Right cardiac atrium (tissue), 5 donors: ENCODE results near the gene AAMDC. TPM values are rescaled to one million over a fixed set of nuclear protein-coding genes. Genes with fewer than 3 reads are reported as not detected.
A peak's percentile ranks its signal among the peaks of the same experiment; 100 is the strongest.

ENCODE experiments used
- ATAC-seq, 2 donors: fragments of 200-7000 bp; cut with Tn5 transposase; one replicate each; pipeline versions ENCODE4 v1.8.0 to v1.9.1; 2020; ENCODE audit warnings: moderate library complexity in 2 of 2, mild to moderate bottlenecking in 1 of 2
- DNase-seq, 3 donors: peaks; one replicate each; pipeline ENCODE4 v3.0.0-alpha.2; 2020
- H3K27ac ChIP-seq: one replicate; pipeline ENCODE4 v1.5.1; 2013; ENCODE audit warnings: mild to moderate bottlenecking, low read length, control low read depth, moderate library complexity
- H3K27me3 ChIP-seq: one replicate; pipeline ENCODE4 v1.6.1; 2013; ENCODE audit not compliant: control insufficient read depth, insufficient read depth
- H3K4me1 ChIP-seq: one replicate; pipeline ENCODE4 v1.6.1; 2013; ENCODE audit warnings: low read length; ENCODE audit not compliant: control insufficient read depth, insufficient read depth
- H3K4me3 ChIP-seq: one replicate; pipeline ENCODE4 v1.5.1; 2013; ENCODE audit warnings: low read length, control low read depth
- H3K9me3 ChIP-seq: one replicate; pipeline ENCODE4 v1.6.1; 2013; ENCODE audit warnings: low read length; ENCODE audit not compliant: control insufficient read depth
- WGBS: extraction: QIAGEN DNeasy Blood & Tissue Kit; methylation state at CpG from one replicate; pipeline ENCODE4 v1.1.7; 2013; 5-methylcytosine and 5-hydroxymethylcytosine counted together
- intact Hi-C, 4 donors: fragments of 100-400 bp; cut with DNase I; formaldehyde crosslinking; loops; one replicate each; pipeline versions ENCODE4 v1.11.0 to v1.14.0; 2022 to 2023
- long read RNA-seq, 4 donors: library from polyadenylated mRNA; unstranded; transcript quantifications; one replicate each; pipeline ENCODE4 v2.0.0, GENCODE V29; 2020 to 2021
- polyA plus RNA-seq: library from polyadenylated mRNA; stranded (reverse); fragments of 200-250 nt; gene quantifications from one replicate; pipeline ENCODE4 v1.2.3, GENCODE V29; 2013
- total RNA-seq, 4 donors: library from RNA; stranded (reverse); fragmentation: NEBNext Ultra II Directional; extraction: Animal tissue kit (Norgen Biotek cat#: 25700); gene quantifications; one replicate each; pipeline ENCODE4 v1.2.1, GENCODE V29; 2021
- donor health status: healthy with polysubstance abuse.
- donor health status: DM: no; HTN: yes; CAD: no.
- donor health status: DM: no; HTN: no; CAD: no.
- donor health status: DM: no; HTN: yes; CAD: no; lungs with severe emphysema.
- donor health status: DM: yes; HTN: yes; CAD: no.

Gene AAMDC
- total RNA-seq (100 to 1,000 TPM in 1 of 4 donors, 10 to 100 TPM in 3; 67.4 to 114 (median 86.7) TPM), polyA plus RNA-seq (237 TPM)
- long read RNA-seq, donor 1, transcript AAMDC-202 (4 exons, 531 nt) = major isoform, 23 of 38 reads
- long read RNA-seq, donor 1, partial matches to known transcripts = 2 of 38 reads
- long read RNA-seq, donor 1, other reads (novel, unspliced or antisense) = 10 of 38 reads
- long read RNA-seq, donor 2, transcript AAMDC-206 (5 exons, 579 nt) = minor isoform, 5 of 35 reads
- long read RNA-seq, donor 2, transcript AAMDC-202 (4 exons, 531 nt) = major isoform, 19 of 35 reads
- long read RNA-seq, donor 2, partial matches to known transcripts = 2 of 35 reads
- long read RNA-seq, donor 2, other reads (novel, unspliced or antisense) = 9 of 35 reads
- long read RNA-seq, donor 3, transcript AAMDC-202 (4 exons, 531 nt) = major isoform, 6 of 14 reads
- long read RNA-seq, donor 3, partial matches to known transcripts = 0 of 14 reads
- long read RNA-seq, donor 3, other reads (novel, unspliced or antisense) = 7 of 14 reads
- long read RNA-seq, donor 4, transcript AAMDC-202 (4 exons, 531 nt) = major isoform, 13 of 22 reads
- long read RNA-seq, donor 4, partial matches to known transcripts = 1 of 22 reads
- long read RNA-seq, donor 4, other reads (novel, unspliced or antisense) = 4 of 22 reads

DNA sequence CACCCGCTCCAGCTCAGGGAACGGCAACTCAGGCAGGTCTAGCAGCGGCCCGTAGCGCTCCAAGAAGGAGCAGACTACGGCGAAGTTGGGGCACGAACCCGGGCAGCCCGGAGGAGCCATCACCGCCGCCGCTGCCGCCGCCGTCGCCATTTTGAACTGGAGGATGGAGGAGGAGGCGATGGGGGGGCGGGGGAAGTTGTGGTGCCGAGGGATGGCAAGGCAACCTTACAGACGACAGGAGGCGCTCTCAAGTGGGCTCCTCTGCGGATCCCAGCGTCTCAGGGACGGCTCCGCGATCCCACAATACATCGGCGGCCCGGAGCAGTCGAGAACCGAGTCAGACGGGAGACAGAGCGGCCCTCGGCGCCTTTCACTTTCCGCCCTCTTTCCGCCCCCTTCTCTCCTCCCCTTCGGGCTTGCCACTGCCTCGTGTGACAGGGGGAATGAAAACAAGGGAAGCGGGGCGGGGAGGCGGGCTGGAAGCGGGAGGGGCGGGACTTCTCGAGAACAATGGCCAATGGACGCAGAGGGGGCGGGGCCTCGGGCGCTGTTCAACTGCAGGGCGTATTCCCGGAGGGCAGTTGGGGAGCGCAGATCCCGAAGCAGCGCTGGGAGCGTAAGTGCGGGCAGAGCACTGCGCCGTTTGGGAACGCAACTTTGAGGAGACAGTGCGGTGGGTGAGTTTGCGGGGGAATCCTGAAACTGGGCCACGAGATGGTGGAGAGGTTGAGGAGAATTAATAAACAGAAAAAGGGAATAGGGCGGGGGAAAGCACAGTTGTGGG is at the start of gene AAMDC, which contains the start of gene RSF1:
AAMDC (plus strand) TSS at position 580 of the 784 bp plus-strand sequence. CDS start 21,353 bp downstream, outside the sequence.
RSF1 (minus strand) TSS at position 158 of the 784 bp plus-strand sequence; CDS start at position 150, 8 bp downstream.
- H3K4me1 ChIP-seq = no peaks in the 10 kb centered on the region
- ATAC-seq (peak; percentile 96 to 97), DNase-seq (peak; percentile 99 to 100 (median 99))
- intact Hi-C loops = loop anchor here in 1 of 4 donors (10.0 kb wide), 1 partner anchor 174 kb away; the partner anchor contains the start of gene INTS4
- H3K4me3 ChIP-seq = peak within 1 kb of the TSS; percentile 89
- WGBS = under 1% methylated on average over 64 of the region's 64 CpGs
- no peaks in the 10 kb centered on the region for H3K9me3 ChIP-seq
- no peaks in the 10 kb centered on the region for H3K27me3 ChIP-seq
- H3K27ac ChIP-seq = peak within 1 kb of the TSS; percentile 78

DNA sequence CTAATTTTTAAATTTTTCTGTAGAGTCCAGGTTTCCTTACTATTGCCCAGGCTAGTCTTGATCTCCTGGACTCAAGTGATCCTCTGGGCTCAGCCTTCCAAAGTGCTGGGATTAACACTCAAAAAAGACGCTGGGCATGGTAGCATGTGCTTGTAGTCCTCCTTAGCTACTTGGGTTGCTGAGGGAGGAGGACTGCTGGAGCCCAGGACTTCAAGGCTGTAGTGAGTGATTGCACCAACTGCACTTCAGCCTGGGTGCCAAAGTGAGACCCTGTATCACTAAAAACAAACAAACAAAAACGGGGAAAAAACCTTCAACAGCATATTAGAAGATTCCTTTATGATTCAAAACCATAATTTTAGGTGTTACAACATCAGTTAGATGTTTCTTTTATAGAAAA is 45.0 kb upstream of the AAMDC start:
- no peaks in the 10 kb centered on the region for H3K9me3 ChIP-seq
- intact Hi-C loops = no loop called here
- H3K27me3 ChIP-seq = no peaks in the 10 kb centered on the region
- no peak overlapping the region for H3K27ac ChIP-seq
- ATAC-seq (no peak), DNase-seq (no peak)
- peaks cover 1% of the 10 kb centered on the region for H3K4me1 ChIP-seq
- no peak overlapping the region for H3K4me3 ChIP-seq
- WGBS = 52% methylated on average over 2 of the region's 2 CpGs

DNA sequence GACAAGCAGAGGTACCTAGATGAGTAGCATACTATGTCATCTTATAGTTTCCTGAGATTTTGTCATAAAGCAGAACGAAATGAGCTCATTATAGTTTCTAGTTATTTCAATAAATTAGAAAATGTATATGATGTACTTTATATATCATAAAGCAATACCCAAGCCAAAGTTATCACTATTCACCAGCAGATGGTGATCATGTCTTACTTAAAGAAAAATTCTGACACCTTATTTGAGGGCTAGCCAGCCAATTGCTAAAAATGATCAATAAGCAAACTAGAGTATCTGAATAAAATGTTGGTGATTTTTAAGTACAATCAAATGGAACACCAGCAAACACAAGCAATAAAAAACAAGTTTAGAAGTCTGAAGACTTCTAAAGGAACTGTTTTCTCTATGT is 44.5 kb upstream of the AAMDC start:
- intact Hi-C loops = no loop called here
- Histone ChIP-seq H3K4me1 (peaks cover 1% of the 10 kb centered on the region), H3K9me3 (no peaks in the 10 kb centered on the region), H3K27me3 (no peaks in the 10 kb centered on the region), H3K27ac (no peak overlapping the region), H3K4me3 (no peak overlapping the region)
- no peak for ATAC-seq
- no peak for DNase-seq
- WGBS = 86% methylated on average over 1 of the region's 1 CpG

DNA sequence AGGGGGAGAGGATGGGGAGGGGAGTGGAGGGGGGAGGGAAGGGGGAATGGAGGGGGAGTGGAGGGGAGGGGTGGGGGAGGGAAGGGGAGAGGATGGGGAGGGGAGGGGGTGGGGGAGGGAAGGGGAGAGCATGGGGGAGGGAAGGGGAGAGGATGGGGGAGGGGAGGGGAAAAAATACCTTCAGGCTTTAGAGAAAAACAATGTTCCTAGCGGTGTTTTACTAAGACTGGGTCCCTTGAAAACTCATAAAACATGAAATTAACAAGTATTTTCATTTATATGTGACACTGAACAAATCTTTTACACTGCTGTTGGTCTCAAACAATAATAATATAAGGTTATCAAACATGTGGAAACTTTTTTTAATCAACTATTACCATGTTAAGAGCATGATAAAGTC is 42.8 kb upstream of the AAMDC start:
- H3K27me3 ChIP-seq = no peaks in the 10 kb centered on the region
- H3K4me3 ChIP-seq = no peak overlapping the region
- 98% methylated on average over 1 of the region's 1 CpG for WGBS

DNA sequence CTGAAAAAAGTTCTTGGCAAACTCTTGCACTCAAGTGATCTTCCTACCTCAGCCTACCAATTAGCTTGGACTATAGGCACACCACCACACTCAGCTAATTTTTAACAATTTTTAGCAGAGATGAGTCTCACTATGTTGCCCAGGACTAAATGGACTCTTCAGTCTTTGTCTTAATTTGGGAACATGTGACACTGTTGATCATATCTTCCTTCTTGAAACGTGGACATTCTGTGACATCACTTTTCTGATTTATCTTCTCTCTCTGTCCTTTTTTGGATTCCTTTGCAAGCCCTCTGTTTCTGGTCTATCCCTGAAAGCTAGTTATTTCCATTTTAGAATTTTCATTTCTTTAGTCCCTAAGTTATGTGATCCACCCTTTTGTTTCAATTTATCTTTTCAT is 42.4 kb upstream of the AAMDC start:
- H3K27ac ChIP-seq = no peak overlapping the region
- no peak for DNase-seq
- no peaks in the 10 kb centered on the region for H3K27me3 ChIP-seq
- intact Hi-C loops = no loop called here
- H3K4me3 ChIP-seq = no peak overlapping the region
- no peak for ATAC-seq
- peaks cover 1% of the 10 kb centered on the region for H3K4me1 ChIP-seq
- WGBS = 12% methylated on average over 1 of the region's 1 CpG
- H3K9me3 ChIP-seq = no peaks in the 10 kb centered on the region

More for the DNA sequence above, 42.8 kb upstream of the AAMDC start:
- intact Hi-C loops = no loop called here
- DNase-seq (no peak), ATAC-seq (no peak)
- no peak overlapping the region for H3K27ac ChIP-seq
- no peaks in the 10 kb centered on the region for H3K9me3 ChIP-seq
- H3K4me1 ChIP-seq = peaks cover 1% of the 10 kb centered on the region

DNA sequence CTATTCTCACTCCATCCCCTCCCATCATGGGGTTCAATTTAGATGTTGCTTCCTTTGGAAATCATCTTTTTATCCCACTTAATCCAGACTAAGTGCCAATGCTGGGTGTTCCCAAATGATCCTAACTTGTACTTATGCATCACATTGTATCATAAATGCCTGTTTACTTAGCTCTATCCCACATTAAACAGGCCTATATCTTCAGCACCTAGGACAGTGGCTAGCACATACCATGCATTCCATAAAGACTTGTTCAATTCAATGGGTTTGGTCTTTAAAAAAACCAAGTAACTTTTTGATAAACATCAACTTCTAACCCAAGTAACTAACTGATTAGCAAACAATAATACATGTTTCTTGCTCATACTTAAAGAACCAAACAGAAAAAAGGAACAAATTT is 41.0 kb upstream of the AAMDC start:
- no peak for DNase-seq
- Histone ChIP-seq H3K27ac (no peak overlapping the region), H3K9me3 (no peaks in the 10 kb centered on the region), H3K4me3 (no peak overlapping the region), H3K27me3 (no peaks in the 10 kb centered on the region), H3K4me1 (no peaks in the 10 kb centered on the region)
- ATAC-seq = no peak
- intact Hi-C loops = no loop called here

DNA sequence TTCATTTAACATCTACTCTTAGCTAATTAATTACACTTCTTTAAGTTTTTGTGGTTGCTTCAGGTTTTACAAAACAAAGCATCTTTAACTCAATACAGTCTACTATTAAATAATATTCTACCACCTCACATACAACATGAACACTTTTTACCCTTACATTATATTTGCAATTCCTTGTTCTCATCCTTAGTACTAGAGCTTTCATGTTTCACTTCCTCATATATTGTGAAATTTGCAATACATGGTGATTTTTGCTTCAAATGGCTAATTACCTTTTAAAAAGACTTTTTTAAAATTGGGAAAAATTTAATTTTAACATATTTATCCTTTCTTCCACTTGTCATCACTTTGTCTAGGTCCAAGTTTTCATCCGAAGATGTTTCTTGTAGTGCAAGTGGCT is 37.9 kb upstream of the AAMDC start:
- WGBS = 85% methylated on average over 1 of the region's 1 CpG

DNA sequence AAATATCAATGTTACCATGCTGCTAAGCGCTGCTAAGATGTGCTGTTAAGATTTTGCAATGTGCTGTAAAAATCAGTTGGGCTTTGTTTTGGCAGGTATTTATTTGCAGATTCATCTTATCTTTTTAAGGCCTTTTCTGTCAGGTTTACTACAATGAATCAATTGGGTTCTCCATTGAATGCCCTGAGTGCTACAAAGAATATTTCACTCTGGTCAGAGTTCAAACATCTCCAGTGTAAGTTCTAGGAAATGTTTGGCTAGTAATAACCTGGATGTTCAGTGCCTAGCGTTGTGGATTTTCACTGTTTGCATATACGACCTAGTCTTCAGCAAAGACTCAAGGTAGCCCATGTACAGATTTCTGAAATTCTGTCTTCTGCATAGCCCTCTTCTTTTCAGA is 36.4 kb upstream of the AAMDC start:
- Histone ChIP-seq H3K27me3 (no peaks in the 10 kb centered on the region), H3K9me3 (no peaks in the 10 kb centered on the region), H3K4me3 (no peak overlapping the region), H3K27ac (no peak overlapping the region), H3K4me1 (no peaks in the 10 kb centered on the region)
- 91% methylated on average over 3 of the region's 3 CpGs for WGBS
- intact Hi-C loops = no loop called here
- DNase-seq (no peak), ATAC-seq (no peak)

More for the DNA sequence above, 37.9 kb upstream of the AAMDC start:
- Histone ChIP-seq H3K4me1 (no peaks in the 10 kb centered on the region), H3K27me3 (no peaks in the 10 kb centered on the region), H3K27ac (no peak overlapping the region), H3K9me3 (no peaks in the 10 kb centered on the region), H3K4me3 (no peak overlapping the region)
- DNase-seq = no peak
- ATAC-seq = no peak
- intact Hi-C loops = no loop called here

DNA sequence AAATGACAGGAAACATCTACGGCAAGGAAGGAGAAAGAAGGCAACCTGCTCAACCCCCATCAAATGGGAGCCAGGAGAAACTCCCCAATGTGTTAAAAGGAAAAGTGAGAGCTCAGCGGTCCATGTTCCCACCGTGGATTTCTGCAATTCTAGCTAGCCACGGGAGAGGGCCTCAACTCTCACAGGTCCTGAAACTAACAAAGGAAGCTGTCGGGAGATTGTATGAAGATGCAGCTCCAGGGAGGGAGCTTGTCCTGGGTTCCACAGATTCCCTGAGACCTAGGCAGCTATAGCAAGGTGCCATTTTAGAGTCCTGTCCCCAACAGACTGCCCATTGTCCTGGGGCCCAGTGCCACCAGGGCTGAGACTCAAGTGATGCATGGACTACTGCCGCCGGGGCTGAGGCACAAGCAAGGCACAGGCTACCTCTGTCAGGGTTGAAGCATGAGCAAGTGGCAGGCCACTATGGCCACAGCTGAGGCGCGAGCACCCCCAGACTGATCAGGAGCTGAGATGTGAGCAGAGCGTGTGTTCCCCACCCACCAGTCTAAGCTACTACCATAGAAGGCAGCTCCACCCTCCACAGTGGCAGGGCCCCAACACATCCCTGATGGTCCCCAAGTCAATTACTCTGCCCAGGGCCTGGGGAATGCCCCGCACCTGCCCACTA is 31.7 kb upstream of the AAMDC start:
- ATAC-seq (peak; percentile 35 to 48), DNase-seq (peak in 1 of 3 donors; percentile 41)
- no peaks in the 10 kb centered on the region for H3K9me3 ChIP-seq
- no peak overlapping the region for H3K4me3 ChIP-seq
- H3K4me1 ChIP-seq = peaks cover 5% of the 10 kb centered on the region
- H3K27me3 ChIP-seq = no peaks in the 10 kb centered on the region
- intact Hi-C loops = no loop called here
- 81% methylated on average over 11 of the region's 11 CpGs for WGBS
- no peak overlapping the region for H3K27ac ChIP-seq

DNA sequence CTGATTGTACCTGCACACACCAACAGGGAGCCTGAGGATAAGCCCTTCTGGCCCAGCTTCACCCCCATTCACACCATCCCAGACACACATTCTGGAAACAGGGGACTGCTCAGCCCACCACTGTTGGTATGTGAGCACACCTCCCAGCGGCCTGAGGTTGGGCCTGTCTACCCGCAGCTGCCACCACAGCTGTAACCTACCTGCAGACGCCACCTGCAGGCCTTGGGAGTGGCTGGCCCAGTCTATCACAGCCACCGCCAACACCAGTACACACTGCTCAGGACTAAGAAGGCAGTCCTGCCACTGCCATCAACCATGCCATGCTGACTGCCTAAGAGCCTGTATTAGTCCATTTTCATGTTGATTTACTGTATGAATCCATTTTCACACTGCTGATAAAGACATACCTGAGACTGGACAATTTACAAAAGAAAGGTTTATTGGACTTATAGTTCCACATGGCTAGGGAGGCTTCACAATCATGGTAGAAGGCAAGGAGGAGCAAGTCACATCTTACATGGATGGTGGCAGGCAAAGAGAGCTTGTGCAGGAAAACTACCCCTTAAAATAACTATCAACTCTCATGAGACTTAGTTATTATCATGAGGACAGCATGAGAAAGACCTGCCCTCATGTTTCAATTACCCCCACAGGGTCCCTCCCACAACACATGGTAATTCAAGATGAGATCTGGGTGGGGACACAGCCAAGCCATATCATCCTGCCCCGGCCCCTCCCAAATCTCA is 31.0 kb upstream of the AAMDC start:
- intact Hi-C loops = no loop called here
- H3K27ac ChIP-seq = no peak overlapping the region
- H3K4me1 ChIP-seq = peaks cover 5% of the 10 kb centered on the region
- no peaks in the 10 kb centered on the region for H3K9me3 ChIP-seq
- no peak overlapping the region for H3K4me3 ChIP-seq
- ATAC-seq (peak; percentile 38 to 51), DNase-seq (peak in 1 of 3 donors; percentile 33)
- H3K27me3 ChIP-seq = no peaks in the 10 kb centered on the region
- 98% methylated on average over 5 of the region's 5 CpGs for WGBS
